Measurements from ENCODE around the gene NCK1.
"Not testable (repeated sequence)": the region's sequence is repeated elsewhere in the genome, so short reads cannot be mapped to it uniquely, and the experiment has no call there.

NCK1 gene

GRCh38 chr3:136974670-136975069 is 112.7 kb downstream of the NCK1 start:
- H3K4me1 ChIP-seq (ENCODE audit: insufficient read depth, low read length), result no peaks in the 10 kb centered on the region
- no peak overlapping the region for H3K4me3 ChIP-seq (ENCODE audit: low read length)
- no peaks in the 10 kb centered on the region for H3K9me3 ChIP-seq (ENCODE audit: insufficient read depth, low read depth, low read length)
- H3K9ac ChIP-seq (ENCODE audit: low read depth, low read length), result no peak overlapping the region
- H3K27ac ChIP-seq (ENCODE audit: low read length), result no peak overlapping the region
- H3K36me3 ChIP-seq (ENCODE audit: insufficient read depth, low read depth, low read length), result no peaks in the 10 kb centered on the region
- H3K27me3 ChIP-seq (ENCODE audit: insufficient read depth, low read length), result no peaks in the 10 kb centered on the region

GRCh38 chr3:136979204-136979603 is 117.2 kb downstream of the NCK1 start:
- no peaks in the 10 kb centered on the region for H3K9me3 ChIP-seq (ENCODE audit: insufficient read depth, low read depth, low read length)
- H3K4me1 ChIP-seq (ENCODE audit: insufficient read depth, low read length), result no peaks in the 10 kb centered on the region
- H3K27me3 ChIP-seq (ENCODE audit: insufficient read depth, low read length), result no peaks in the 10 kb centered on the region
- no peaks in the 10 kb centered on the region for H3K36me3 ChIP-seq (ENCODE audit: insufficient read depth, low read depth, low read length)
- no peak overlapping the region for H3K9ac ChIP-seq (ENCODE audit: low read depth, low read length)
- H3K27ac ChIP-seq (ENCODE audit: low read length), result no peak overlapping the region
- no peak overlapping the region for H3K4me3 ChIP-seq (ENCODE audit: low read length)

GRCh38 chr3:136979684-136980083 is 117.7 kb downstream of the NCK1 start:
- Histone ChIP-seq H3K4me3 (ENCODE audit: low read length) (no peak overlapping the region), H3K4me1 (ENCODE audit: insufficient read depth, low read length) (no peaks in the 10 kb centered on the region), H3K27me3 (ENCODE audit: insufficient read depth, low read length) (no peaks in the 10 kb centered on the region), H3K36me3 (ENCODE audit: insufficient read depth, low read depth, low read length) (no peaks in the 10 kb centered on the region), H3K9ac (ENCODE audit: low read depth, low read length) (no peak overlapping the region), H3K9me3 (ENCODE audit: insufficient read depth, low read depth, low read length) (no peaks in the 10 kb centered on the region), H3K27ac (ENCODE audit: low read length) (no peak overlapping the region)

GRCh38 chr3:136982033-136982432 is 120.0 kb downstream of the NCK1 start:
- Histone ChIP-seq H3K27ac (ENCODE audit: low read length) (no peak overlapping the region), H3K36me3 (ENCODE audit: insufficient read depth, low read depth, low read length) (no peaks in the 10 kb centered on the region), H3K4me1 (ENCODE audit: insufficient read depth, low read length) (no peaks in the 10 kb centered on the region), H3K27me3 (ENCODE audit: insufficient read depth, low read length) (no peaks in the 10 kb centered on the region), H3K9me3 (ENCODE audit: insufficient read depth, low read depth, low read length) (no peaks in the 10 kb centered on the region), H3K4me3 (ENCODE audit: low read length) (no peak overlapping the region), H3K9ac (ENCODE audit: low read depth, low read length) (no peak overlapping the region)

- Histone ChIP-seq H3K4me3 (ENCODE audit: low read length) (no peak overlapping the region), H3K9me3 (ENCODE audit: insufficient read depth, low read depth, low read length) (no peaks in the 10 kb centered on the region), H3K36me3 (ENCODE audit: insufficient read depth, low read depth, low read length) (no peaks in the 10 kb centered on the region), H3K4me1 (ENCODE audit: insufficient read depth, low read length) (no peaks in the 10 kb centered on the region), H3K27me3 (ENCODE audit: insufficient read depth, low read length) (no peaks in the 10 kb centered on the region), H3K9ac (ENCODE audit: low read depth, low read length) (no peak overlapping the region), H3K27ac (ENCODE audit: low read length) (no peak overlapping the region)
Measured at GRCh38 chr3:136982520-136983138, 120.6 kb downstream of the NCK1 start.

- Histone ChIP-seq H3K9me3 (ENCODE audit: insufficient read depth, low read depth, low read length) (no peaks in the 10 kb centered on the region), H3K27me3 (ENCODE audit: insufficient read depth, low read length) (no peaks in the 10 kb centered on the region), H3K36me3 (ENCODE audit: insufficient read depth, low read depth, low read length) (no peaks in the 10 kb centered on the region), H3K4me3 (ENCODE audit: low read length) (no peak overlapping the region), H3K4me1 (ENCODE audit: insufficient read depth, low read length) (no peaks in the 10 kb centered on the region), H3K27ac (ENCODE audit: low read length) (no peak overlapping the region), H3K9ac (ENCODE audit: low read depth, low read length) (no peak overlapping the region)
Measured at GRCh38 chr3:136984837-136985236, 122.8 kb downstream of the NCK1 start.

- H3K4me3 ChIP-seq (ENCODE audit: low read length); H3K36me3 ChIP-seq (ENCODE audit: insufficient read depth, low read depth, low read length); H3K9ac ChIP-seq (ENCODE audit: low read depth, low read length); H3K4me1 ChIP-seq (ENCODE audit: insufficient read depth, low read length); H3K9me3 ChIP-seq (ENCODE audit: insufficient read depth, low read depth, low read length); H3K27me3 ChIP-seq (ENCODE audit: insufficient read depth, low read length); H3K27ac ChIP-seq (ENCODE audit: low read length): not testable (repeated sequence)
Measured at GRCh38 chr3:136987398-136987980, 125.5 kb downstream of the NCK1 start.

- Histone ChIP-seq H3K36me3 (ENCODE audit: insufficient read depth, low read depth, low read length) (no peaks in the 10 kb centered on the region), H3K27ac (ENCODE audit: low read length) (no peak overlapping the region), H3K27me3 (ENCODE audit: insufficient read depth, low read length) (no peaks in the 10 kb centered on the region)
Measured at GRCh38 chr3:136988651-136989050, 126.6 kb downstream of the NCK1 start.

GRCh38 chr3:136989781-136990524 is 127.9 kb downstream of the NCK1 start:
- Histone ChIP-seq H3K27me3 (ENCODE audit: insufficient read depth, low read length) (no peaks in the 10 kb centered on the region), H3K4me1 (ENCODE audit: insufficient read depth, low read length) (no peaks in the 10 kb centered on the region), H3K9ac (ENCODE audit: low read depth, low read length) (no peak overlapping the region), H3K9me3 (ENCODE audit: insufficient read depth, low read depth, low read length) (no peaks in the 10 kb centered on the region), H3K4me3 (ENCODE audit: low read length) (no peak overlapping the region), H3K36me3 (ENCODE audit: insufficient read depth, low read depth, low read length) (no peaks in the 10 kb centered on the region), H3K27ac (ENCODE audit: low read length) (no peak overlapping the region)

More at GRCh38 chr3:136988651-136989050, 126.6 kb downstream of the NCK1 start:
- Histone ChIP-seq H3K9ac (ENCODE audit: low read depth, low read length) (no peak overlapping the region), H3K4me1 (ENCODE audit: insufficient read depth, low read length) (no peaks in the 10 kb centered on the region), H3K9me3 (ENCODE audit: insufficient read depth, low read depth, low read length) (no peaks in the 10 kb centered on the region), H3K4me3 (ENCODE audit: low read length) (no peak overlapping the region)

GRCh38 chr3:136990826-136991225 is 128.8 kb downstream of the NCK1 start:
- Histone ChIP-seq H3K9ac (ENCODE audit: low read depth, low read length) (no peak overlapping the region), H3K27ac (ENCODE audit: low read length) (no peak overlapping the region), H3K27me3 (ENCODE audit: insufficient read depth, low read length) (no peaks in the 10 kb centered on the region), H3K9me3 (ENCODE audit: insufficient read depth, low read depth, low read length) (no peaks in the 10 kb centered on the region), H3K4me3 (ENCODE audit: low read length) (no peak overlapping the region), H3K4me1 (ENCODE audit: insufficient read depth, low read length) (no peaks in the 10 kb centered on the region), H3K36me3 (ENCODE audit: insufficient read depth, low read depth, low read length) (no peaks in the 10 kb centered on the region)

- Histone ChIP-seq H3K9ac (ENCODE audit: low read depth, low read length) (no peak overlapping the region), H3K27ac (ENCODE audit: low read length) (no peak overlapping the region), H3K4me1 (ENCODE audit: insufficient read depth, low read length) (no peaks in the 10 kb centered on the region), H3K9me3 (ENCODE audit: insufficient read depth, low read depth, low read length) (no peaks in the 10 kb centered on the region), H3K4me3 (ENCODE audit: low read length) (no peak overlapping the region), H3K36me3 (ENCODE audit: insufficient read depth, low read depth, low read length) (no peaks in the 10 kb centered on the region), H3K27me3 (ENCODE audit: insufficient read depth, low read length) (no peaks in the 10 kb centered on the region)
Measured at GRCh38 chr3:136992115-136992514, 130.1 kb downstream of the NCK1 start.

Data from iPS-20b (cell line).